Measurements from ENCODE around the gene CPVL. TPM values are rescaled to one million over a fixed set of nuclear protein-coding genes. Genes with fewer than 3 reads are reported as not detected.

CPVL gene
- total RNA-seq, 1 experiment from 2014 or later: 1.1 TPM

DNA sequence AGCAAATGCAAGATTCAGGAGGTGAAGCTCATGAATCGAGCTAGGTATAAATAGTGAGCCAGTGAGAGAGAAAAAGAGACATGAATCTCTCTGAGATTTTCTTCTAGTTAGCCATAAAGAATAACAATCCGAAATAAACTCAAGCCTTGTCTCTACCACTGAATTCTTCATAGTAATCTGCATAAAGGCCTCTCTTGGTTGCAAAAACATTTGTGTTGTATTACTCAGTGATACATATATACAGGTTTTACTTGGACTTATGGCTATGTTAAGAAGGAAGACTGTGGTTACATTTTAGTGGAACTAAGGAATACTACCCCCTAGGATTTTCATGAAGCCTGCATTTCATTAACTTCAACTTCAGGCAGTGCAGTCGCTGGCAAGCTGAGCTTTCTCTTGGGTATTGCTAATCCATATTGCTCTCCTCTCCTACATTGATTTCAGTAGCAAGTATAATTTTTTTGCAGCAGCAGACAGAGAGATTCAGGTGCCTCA, 115.5 kb downstream of the CPVL start:
- TF ChIP-seq SIN3A (IDR thresholded peaks at IDR 0.05; ENCODE audit: borderline replicate concordance, insufficient read depth, low read depth, low read length): no peak
- intact Hi-C loops (cut with micrococcal nuclease; ENCODE audit: unreplicated experiment) (no loop called here), in situ Hi-C loops (cut with HindIII; ENCODE audit: low pct_unique_long_range_greater_than_20kb, low sequenced_read_pairs) (no loop called here)
- no TSS peak for BruUV-seq (replicated peaks)
- H3K27me3 ChIP-seq (ENCODE audit: control insufficient read depth, insufficient read depth, low read length): no peaks in the 10 kb centered on the region
- ATAC-seq (no peak), DNase-seq (ENCODE audit: low read depth, low spot score) (no peak)
- H3K4me3 ChIP-seq (ENCODE audit: low read depth in 2 of 2, low read length in 2 of 2): no peak overlapping the region
- CTCF ChIA-PET: no interaction called here
- H3K9me3 ChIP-seq (ENCODE audit: control insufficient read depth, insufficient read depth, low read depth, low read length): no peaks in the 10 kb centered on the region
- POLR2A ChIA-PET: no interaction called here
- no peaks in the 10 kb centered on the region for H3K4me1 ChIP-seq (ENCODE audit: control insufficient read depth, insufficient read depth, low read length)
- no peak overlapping the region for H3K27ac ChIP-seq (ENCODE audit: low read length)
- no peaks in the 10 kb centered on the region for H3K36me3 ChIP-seq (ENCODE audit: control insufficient read depth, insufficient read depth, low read length)

DNA sequence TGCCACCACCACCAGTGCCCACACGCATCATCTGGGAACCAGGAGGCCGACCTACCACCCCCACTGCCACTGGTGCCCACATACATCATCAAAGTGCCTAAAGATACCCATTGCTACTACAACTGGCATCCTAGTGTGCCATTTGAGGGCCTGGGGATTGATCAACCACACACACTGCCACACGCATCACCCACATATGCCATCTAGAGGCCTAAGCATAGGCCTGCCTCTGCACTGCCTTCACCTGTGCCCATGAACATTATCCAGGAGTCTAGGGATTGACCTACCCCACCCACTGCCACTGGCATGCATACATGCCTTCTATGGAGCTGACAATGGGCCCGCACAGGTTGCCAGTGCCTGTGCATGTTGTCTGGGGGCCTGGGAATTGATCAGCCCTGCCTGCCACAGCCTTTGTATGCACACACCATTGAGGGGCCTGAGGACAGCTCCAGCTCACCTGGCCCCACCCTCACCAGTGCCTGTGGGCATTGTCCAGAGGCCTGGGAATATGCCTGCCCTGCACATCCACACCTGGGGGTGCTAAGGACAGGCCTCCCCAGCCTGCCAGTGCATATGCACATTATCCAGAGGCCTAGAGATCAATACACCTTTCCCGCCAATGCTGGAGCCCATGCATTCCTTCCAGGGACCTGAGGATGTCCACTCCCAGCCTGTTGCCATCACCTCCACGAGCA, 123.9 kb downstream of the CPVL start:
- BruUV-seq (replicated peaks): no TSS peak
- H3K4me1 ChIP-seq (ENCODE audit: control insufficient read depth, insufficient read depth, low read length): no peaks in the 10 kb centered on the region
- H3K27me3 ChIP-seq (ENCODE audit: control insufficient read depth, insufficient read depth, low read length): no peaks in the 10 kb centered on the region
- H3K36me3 ChIP-seq (ENCODE audit: control insufficient read depth, insufficient read depth, low read length): no peaks in the 10 kb centered on the region
- ChIA-PET POLR2A (no interaction called here), CTCF (no interaction called here)
- DNase-seq (ENCODE audit: low read depth, low spot score): no peak
- H3K9me3 ChIP-seq (ENCODE audit: control insufficient read depth, insufficient read depth, low read depth, low read length): no peaks in the 10 kb centered on the region
- intact Hi-C loops (cut with micrococcal nuclease; ENCODE audit: unreplicated experiment): no loop called here
- H3K4me3 ChIP-seq (ENCODE audit: low read depth in 2 of 2, low read length in 2 of 2): no peak overlapping the region
- in situ Hi-C loops (cut with HindIII; ENCODE audit: low pct_unique_long_range_greater_than_20kb, low sequenced_read_pairs): no loop called here
- ATAC-seq: no peak
- no peak for TF ChIP-seq SIN3A (IDR thresholded peaks at IDR 0.05; ENCODE audit: borderline replicate concordance, insufficient read depth, low read depth, low read length)
- no peak for TF ChIP-seq TCF7L2 (IDR thresholded peaks at IDR 0.05; ENCODE audit: low read depth, low read length)
- TF ChIP-seq, protein P1, sequence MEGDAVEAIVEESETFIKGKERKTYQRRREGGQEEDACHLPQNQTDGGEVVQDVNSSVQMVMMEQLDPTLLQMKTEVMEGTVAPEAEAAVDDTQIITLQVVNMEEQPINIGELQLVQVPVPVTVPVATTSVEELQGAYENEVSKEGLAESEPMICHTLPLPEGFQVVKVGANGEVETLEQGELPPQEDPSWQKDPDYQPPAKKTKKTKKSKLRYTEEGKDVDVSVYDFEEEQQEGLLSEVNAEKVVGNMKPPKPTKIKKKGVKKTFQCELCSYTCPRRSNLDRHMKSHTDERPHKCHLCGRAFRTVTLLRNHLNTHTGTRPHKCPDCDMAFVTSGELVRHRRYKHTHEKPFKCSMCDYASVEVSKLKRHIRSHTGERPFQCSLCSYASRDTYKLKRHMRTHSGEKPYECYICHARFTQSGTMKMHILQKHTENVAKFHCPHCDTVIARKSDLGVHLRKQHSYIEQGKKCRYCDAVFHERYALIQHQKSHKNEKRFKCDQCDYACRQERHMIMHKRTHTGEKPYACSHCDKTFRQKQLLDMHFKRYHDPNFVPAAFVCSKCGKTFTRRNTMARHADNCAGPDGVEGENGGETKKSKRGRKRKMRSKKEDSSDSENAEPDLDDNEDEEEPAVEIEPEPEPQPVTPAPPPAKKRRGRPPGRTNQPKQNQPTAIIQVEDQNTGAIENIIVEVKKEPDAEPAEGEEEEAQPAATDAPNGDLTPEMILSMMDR (IDR thresholded peaks at IDR 0.05): no peak
- no peak for TF ChIP-seq POLR2AphosphoS5 (IDR thresholded peaks at IDR 0.05; ENCODE audit: low read depth, low read length)
- TF ChIP-seq, protein P2, sequence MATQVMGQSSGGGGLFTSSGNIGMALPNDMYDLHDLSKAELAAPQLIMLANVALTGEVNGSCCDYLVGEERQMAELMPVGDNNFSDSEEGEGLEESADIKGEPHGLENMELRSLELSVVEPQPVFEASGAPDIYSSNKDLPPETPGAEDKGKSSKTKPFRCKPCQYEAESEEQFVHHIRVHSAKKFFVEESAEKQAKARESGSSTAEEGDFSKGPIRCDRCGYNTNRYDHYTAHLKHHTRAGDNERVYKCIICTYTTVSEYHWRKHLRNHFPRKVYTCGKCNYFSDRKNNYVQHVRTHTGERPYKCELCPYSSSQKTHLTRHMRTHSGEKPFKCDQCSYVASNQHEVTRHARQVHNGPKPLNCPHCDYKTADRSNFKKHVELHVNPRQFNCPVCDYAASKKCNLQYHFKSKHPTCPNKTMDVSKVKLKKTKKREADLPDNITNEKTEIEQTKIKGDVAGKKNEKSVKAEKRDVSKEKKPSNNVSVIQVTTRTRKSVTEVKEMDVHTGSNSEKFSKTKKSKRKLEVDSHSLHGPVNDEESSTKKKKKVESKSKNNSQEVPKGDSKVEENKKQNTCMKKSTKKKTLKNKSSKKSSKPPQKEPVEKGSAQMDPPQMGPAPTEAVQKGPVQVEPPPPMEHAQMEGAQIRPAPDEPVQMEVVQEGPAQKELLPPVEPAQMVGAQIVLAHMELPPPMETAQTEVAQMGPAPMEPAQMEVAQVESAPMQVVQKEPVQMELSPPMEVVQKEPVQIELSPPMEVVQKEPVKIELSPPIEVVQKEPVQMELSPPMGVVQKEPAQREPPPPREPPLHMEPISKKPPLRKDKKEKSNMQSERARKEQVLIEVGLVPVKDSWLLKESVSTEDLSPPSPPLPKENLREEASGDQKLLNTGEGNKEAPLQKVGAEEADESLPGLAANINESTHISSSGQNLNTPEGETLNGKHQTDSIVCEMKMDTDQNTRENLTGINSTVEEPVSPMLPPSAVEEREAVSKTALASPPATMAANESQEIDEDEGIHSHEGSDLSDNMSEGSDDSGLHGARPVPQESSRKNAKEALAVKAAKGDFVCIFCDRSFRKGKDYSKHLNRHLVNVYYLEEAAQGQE (IDR thresholded peaks at IDR 0.05; ENCODE audit: insufficient read depth in 1 of 2, low read depth in 2 of 2, low read length in 1 of 2): no peak
- no peak overlapping the region for H3K27ac ChIP-seq (ENCODE audit: low read length)

DNA sequence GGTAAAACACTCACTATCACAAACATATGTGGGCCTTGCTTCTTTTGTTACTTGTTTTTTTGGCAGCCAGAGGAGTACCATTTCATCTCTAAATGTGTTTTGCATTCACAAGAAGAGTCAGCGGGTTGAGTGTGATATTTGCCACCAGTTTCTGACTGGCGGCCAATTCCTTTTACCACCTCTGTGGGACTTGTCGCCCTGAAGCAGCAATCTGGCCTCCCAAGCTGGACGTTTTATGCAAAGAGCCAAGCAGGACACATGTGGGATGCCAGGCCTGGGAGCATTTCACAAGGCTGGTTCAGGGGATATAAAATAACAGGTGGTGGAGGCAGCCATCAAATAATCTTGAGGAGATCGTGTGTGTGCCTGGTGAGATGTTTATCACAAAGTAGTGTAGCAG, 126.4 kb downstream of the CPVL start:
- POLR2A ChIA-PET: no interaction called here
- DNase-seq (ENCODE audit: low read depth, low spot score) (no peak), ATAC-seq (no peak)
- H3K9me3 ChIP-seq (ENCODE audit: control insufficient read depth, insufficient read depth, low read depth, low read length): no peaks in the 10 kb centered on the region
- CTCF ChIA-PET: no interaction called here
- no TSS peak for BruUV-seq (replicated peaks)
- H3K27me3 ChIP-seq (ENCODE audit: control insufficient read depth, insufficient read depth, low read length): no peaks in the 10 kb centered on the region
- no peaks in the 10 kb centered on the region for H3K4me1 ChIP-seq (ENCODE audit: control insufficient read depth, insufficient read depth, low read length)
- H3K27ac ChIP-seq (ENCODE audit: low read length): no peak overlapping the region
- intact Hi-C loops (cut with micrococcal nuclease; ENCODE audit: unreplicated experiment) (no loop called here), in situ Hi-C loops (cut with HindIII; ENCODE audit: low pct_unique_long_range_greater_than_20kb, low sequenced_read_pairs) (no loop called here)
- TF ChIP-seq POLR2AphosphoS5 (IDR thresholded peaks at IDR 0.05; ENCODE audit: low read depth, low read length) (no peak), SIN3A (IDR thresholded peaks at IDR 0.05; ENCODE audit: borderline replicate concordance, insufficient read depth, low read depth, low read length) (no peak), TCF7L2 (IDR thresholded peaks at IDR 0.05; ENCODE audit: low read depth, low read length) (no peak)
- TF ChIP-seq, protein P1 (IDR thresholded peaks at IDR 0.05): no peak
- TF ChIP-seq, protein P2 (IDR thresholded peaks at IDR 0.05; ENCODE audit: insufficient read depth in 1 of 2, low read depth in 2 of 2, low read length in 1 of 2): no peak
- H3K4me3 ChIP-seq (ENCODE audit: low read depth in 2 of 2, low read length in 2 of 2): no peak overlapping the region
- H3K36me3 ChIP-seq (ENCODE audit: control insufficient read depth, insufficient read depth, low read length): no peaks in the 10 kb centered on the region

Data from Panc1 (cell line).